ENCODE measurements around the gene PLAC1.

PLAC1 gene

DNA sequence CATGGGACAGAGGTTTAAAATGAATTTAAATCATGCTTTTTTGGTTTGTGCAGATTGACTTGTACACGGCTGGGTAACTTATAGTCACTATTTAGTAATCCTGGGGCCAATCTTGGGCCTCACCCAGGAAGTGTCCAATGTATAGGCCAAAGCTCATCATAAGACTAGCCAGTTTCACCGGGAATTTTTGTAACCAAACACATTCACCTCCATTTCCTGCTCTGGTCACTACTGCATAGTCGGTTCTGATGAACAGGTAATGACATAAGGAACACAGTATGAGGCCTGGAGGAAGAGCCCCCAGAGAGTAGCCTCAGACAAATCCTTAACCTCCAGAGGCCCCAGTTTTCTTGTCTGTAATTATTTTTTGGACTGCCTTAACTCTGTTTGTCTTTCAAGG lies 116.4 kb downstream of the PLAC1 start:
- ATAC-seq = no peak

GRCh38 chrX:134538316-134538715 lies 120.0 kb downstream of the PLAC1 start:
- ATAC-seq = no peak

GRCh38 chrX:134537179-134537955 lies 120.9 kb downstream of the PLAC1 start:
- ATAC-seq = no peak

DNA sequence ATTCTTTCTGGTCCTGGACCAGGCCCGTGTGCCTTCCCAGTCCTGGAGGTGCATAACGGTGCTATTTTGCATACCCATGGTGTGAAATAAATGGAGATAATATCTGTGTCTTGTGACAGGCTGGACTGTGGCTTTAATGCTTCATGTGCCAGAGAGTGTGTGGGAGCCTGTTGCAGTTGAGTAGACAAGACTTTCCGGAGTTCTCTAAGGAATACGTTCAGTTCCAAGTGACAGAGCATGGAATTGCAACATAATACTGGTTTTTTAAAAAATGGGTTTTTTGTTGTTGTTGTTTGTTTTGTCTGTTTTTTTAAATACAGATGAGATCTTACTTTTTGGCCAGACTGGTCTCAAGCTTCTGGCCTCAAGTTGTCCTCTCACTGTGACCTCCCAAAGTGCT lies 124.3 kb downstream of the PLAC1 start:
- ATAC-seq = no peak

DNA sequence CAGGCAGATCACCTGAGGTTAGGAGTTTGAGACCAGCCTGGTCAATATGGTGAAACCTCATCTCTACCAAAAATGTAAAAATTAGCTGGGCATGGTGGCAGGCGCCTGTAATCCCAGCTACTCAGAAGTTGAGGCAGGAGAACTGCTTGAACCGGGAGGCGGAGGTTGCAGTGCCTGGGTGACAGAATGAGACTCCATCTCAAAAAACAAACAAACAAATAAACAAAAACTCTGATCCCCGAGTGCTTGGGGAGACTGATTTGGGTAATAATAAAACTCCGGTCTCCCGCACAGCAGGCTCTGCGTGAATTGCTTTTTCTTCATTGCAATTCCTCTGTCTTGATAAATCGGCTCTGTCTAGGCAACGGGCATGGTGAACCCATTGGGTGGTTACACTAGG lies 124.9 kb downstream of the PLAC1 start:
- ATAC-seq = no peak

GRCh38 chrX:134530845-134531244 lies 127.4 kb downstream of the PLAC1 start:
- ATAC-seq = no peak

DNA sequence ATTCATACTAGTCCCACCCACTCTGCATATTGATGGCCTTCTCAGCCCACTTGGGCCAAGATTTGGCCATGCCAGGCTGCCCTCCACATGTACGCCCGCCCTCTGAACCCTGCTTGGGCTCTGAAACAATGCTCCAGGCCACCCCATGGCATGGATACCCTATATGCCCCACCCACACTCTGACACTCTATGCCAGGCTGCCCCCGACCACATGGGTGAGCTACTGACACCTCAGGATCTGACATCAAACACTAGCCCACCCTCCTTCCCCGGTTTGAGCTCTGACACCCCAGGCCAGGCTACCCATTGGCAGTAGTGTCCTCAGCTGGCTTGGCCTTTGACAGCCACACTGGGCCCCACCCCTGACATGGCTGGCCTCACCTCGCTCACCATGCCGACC lies 128.8 kb downstream of the PLAC1 start:
- ATAC-seq = no peak

- ATAC-seq = no peak
Observed at GRCh38 chrX:134528960-134529359, 129.3 kb downstream of the PLAC1 start.

GRCh38 chrX:134526399-134526798 lies 131.9 kb downstream of the PLAC1 start:
- ATAC-seq = no peak

GRCh38 chrX:134525086-134525792 lies 133.0 kb downstream of the PLAC1 start:
- ATAC-seq = no peak

- ATAC-seq = no peak
Observed at GRCh38 chrX:134524181-134524580, 134.1 kb downstream of the PLAC1 start.

- ATAC-seq = no peak
Observed at GRCh38 chrX:134520860-134521390, 137.3 kb downstream of the PLAC1 start.

All from activated CD4-positive, CD25-positive, alpha-beta regulatory T cell treated with anti-CD3 and anti-CD28 coated beads, Interleukin-2, amount 50 U/mL, for 24 hours (primary cell).